HG03575 (cell line): ENCODE measurements around the gene SZT2.

Experiments used
- ATAC-seq: cut with Tn5 transposase; IDR thresholded peaks from one replicate; pipeline ENCODE4 v1.9.1; 2021; ENCODE audit not compliant: unreplicated experiment, insufficient number of reproducible peaks, low FRiP score; ENCODE audit errors: extremely low read depth

Gene SZT2

DNA sequence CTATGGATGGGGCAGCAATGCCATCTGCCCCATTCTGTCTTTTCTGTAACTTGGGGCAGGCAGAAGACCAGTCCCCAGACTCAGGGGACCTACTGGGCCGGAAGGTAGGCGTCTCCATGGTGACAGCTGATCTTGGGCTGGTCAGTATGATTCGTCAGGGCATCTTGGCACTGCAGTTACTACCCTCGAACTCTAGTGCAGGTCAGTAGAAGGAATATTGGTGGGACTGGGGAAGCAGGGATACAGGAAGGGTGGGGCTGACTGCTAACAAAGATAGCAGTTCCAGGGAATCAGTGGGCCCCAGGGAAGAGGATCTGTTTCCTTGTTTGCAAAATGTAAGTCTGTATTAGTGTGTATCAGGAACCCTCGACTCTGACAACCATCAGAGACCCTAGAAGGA is 26.2 kb downstream of the SZT2 start:
- ATAC-seq: no peak

DNA sequence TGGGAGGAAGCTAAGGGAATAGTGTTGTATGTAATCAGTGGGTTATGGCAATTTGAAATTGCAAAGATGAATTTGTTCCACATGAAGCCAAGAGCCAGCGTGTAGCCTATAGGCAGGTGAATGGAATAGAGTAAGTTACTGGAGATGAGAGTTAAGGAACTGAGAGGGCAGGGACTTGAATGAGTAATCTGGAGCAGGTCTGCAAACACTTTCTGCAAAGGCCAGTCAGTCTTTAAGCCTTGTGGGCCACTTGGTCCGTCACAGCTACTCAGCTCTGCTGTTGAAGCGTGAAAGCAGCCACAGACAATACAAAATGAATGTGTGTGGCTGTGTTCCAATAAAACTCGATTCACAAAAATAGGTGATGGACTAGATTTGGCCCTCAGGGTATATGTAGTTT is 29.2 kb downstream of the SZT2 start:
- no peak for ATAC-seq

DNA sequence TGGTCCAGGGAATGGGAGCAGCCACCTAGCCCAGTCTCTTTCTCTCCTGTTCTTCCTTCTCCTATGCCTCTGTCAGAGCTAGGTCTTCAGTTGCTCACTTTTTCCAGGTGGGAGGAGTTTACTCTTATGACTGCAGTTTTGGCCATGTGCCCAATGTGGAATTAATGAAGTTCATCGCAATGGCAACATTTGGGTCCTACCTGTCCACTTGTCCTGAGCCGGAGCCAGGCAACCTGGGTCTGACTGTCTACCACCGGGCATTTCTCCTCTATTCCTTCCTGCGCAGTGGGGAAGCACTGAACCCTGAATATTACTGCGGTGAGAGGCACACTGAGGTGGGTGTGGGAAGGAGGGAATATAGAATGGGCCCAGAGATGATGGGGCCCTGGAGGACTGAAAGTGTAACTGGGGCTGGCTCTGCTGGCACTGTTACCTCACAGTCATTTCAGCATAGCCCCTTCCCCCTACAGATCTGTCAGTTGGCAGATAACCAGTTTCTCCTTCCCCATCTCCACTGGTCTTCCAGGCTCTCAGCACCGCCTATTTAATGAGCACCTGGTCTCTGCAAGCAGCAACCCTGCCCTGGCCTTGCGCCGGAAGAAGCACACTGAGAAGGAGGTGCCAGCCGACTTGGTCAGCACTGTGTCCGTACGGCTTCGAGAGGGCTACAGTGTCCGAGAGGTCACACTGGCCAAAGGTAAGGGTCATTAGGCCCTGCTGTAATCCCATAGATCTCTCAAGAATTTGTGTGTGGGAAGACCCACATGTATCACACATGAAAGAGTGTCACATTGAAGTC is 30.1 kb downstream of the SZT2 start:
- ATAC-seq: no peak

- ATAC-seq: no peak
These were observed 31.2 kb downstream of the SZT2 start for GRCh38 chr1:43420874-43421273.

DNA sequence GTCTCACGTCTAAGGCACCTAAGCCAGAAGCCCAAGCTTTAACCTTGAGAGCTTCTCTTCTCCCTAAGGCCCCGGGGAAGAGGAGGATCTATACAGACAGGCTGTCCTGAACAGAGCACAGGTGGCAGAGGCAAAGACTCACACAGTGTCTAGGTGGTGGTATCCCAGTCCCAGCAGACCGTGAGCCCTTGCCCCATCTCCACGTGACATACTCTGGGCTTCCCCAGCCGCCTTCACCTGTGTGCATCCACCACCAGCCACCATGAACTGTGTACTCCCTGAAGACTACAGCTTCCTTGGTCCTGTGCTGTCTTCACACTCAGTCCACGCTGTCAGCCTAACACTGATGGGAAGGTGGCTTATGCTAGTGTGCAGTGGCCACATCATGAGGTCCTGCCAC is 31.7 kb downstream of the SZT2 start:
- no peak for ATAC-seq

- ATAC-seq: no peak
These were observed 32.5 kb downstream of the SZT2 start for GRCh38 chr1:43421976-43422750.

DNA sequence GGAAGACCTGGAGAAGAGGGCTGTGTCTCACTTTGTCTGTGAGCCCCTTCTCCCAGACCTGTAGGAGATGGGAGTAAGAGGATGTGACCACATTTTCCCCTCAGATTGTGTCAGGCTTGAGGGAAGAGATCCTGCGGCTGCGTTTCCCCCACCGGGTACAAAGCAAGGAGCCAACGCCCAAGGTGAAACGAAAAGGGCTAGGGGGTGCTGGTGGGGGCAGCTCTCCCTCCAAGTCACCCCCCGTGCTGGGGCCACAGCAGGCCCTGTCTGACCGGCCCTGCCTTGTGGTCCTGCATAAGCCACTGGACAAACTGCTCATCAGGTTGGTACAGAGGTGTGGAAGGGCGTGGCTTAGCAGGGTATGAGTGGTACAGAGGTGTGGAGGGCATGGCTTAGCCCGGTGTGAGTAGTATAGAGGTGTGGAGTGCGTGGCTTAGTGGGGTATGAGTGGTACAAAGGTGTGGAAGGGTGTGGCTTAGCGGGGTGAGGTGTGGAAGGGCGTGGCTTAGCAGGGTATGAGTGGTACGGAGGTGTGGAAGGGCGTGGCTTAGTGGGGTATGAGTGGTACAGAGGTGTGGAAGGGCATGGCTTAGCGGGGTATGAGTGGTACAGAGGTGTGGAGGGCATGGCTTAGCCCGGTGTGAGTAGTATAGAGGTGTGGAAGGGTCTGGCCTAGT is 33.4 kb downstream of the SZT2 start:
- no peak for ATAC-seq

DNA sequence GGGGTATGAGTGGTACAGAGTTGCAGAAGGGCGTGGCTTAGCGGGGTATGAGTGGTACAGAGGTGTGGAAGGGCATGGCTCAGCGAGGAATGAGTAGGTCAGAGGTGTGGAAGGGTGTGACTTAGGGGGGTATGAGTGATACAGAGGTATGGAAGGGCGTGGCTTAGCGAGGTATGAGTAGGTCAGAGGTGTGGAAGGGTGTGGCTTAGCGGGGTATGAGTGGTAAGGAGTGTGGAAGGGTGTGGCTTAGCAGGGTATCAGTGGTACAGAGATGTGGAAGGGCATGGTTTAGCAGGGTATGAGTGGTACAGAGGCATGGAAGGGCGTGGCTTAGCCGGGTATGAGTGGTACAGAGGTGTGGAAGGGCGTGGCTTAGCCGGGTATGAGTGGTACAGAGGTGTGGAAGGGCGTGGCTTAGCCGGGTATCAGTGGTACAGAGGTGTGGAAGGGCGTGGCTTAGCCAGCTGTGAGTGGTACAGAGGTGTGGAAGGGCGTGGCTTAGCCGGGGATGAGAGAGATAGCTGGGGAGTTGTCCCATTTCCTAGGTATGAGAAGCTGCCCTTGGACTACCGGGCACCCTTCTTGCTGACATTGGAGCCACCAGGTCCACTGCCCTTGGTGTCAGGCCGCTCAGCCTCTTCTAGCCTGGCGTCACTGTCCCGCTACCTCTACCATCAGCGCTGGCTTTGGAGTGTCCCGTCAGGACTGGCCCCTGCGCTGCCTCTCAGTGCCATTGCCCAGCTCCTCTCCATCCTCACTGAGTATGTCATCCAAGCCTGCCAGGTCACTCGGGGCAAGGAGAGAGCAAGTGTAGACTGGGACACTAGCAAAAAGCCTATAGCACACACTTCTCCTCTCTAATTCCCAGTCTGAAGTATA is 34.2 kb downstream of the SZT2 start:
- ATAC-seq: no peak

DNA sequence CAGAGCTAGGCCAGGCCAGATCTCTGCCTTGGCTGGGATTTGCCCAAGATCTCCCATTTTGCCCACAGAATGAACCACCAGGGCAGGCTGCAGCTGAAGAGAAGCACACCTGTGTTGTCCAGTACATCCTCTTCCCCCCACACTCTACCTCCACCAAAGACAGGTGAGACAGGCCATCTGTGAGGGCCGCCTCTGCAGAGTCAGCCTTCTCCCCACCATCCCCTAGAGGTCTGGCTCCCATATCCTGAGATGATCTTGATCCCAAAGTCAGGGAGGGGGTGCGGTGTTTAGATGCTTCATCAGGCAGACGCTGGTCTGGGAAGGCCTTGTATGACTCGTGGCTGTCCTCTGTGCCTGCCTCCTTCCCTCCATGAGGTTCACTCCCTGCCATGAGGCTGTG is 35.3 kb downstream of the SZT2 start:
- no peak for ATAC-seq

DNA sequence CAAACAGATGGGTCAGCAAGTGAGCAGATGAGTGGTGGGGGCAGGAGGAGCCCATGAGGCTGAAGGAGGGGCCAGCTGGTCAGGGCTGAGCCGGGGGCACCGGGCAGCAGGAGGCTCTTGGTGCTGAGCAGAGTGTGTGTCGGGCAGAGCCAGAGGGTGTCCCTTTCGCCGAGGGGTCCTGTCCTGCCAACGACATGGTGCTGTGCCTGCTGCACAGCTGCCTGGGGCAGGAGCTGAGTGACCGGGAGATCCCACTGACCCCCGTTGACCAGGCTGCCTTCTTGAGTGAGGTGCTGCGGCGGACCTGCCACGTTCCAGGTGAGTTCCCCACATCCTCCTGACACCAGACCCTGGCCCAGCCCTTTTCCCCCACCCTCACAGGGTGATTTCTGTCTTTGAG is 36.5 kb downstream of the SZT2 start:
- ATAC-seq: no peak

DNA sequence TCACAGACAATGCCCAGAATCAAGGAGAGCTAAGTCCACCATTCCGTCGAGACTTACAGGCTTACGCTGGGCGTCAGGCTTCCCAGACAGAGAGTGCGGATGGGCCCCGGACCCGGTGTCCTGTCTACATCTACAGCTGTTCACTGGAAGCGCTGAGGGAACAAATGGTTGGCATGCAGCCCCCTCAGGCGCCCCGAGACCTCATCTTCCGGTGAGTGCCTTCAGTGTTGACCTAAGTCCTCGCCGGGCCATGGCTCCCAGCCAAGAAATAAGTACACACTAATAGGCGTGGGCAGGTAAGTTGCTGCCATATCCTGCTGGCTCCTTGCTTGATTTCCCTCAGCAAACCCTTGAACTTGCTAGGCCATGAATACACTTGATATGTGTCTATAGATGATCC is 37.8 kb downstream of the SZT2 start:
- ATAC-seq: no peak

GRCh38 chr1:43427941-43428340 is 38.2 kb downstream of the SZT2 start:
- no peak for ATAC-seq

DNA sequence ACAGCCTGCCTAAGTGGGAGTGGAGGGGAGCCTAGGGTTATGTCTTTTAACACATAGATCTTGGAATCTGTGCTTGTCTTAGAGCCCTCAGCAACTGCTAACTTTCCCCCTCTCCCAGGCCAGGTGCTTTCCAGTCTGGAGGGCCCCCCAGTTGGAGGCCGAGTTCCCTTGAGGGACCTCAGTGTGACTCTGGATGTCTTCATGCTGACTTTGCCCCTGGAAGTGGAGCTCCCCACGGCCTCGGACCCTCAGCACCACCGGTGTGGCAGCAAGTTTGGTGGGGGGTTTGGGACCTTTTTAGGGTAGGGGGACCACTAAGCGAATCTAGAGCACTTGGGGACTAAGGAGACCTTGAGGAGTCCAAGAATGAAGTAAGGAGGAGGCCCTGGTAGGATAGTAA is 41.1 kb downstream of the SZT2 start:
- ATAC-seq: no peak

GRCh38 chr1:43431676-43432075 is 42.0 kb downstream of the SZT2 start:
- no peak for ATAC-seq

DNA sequence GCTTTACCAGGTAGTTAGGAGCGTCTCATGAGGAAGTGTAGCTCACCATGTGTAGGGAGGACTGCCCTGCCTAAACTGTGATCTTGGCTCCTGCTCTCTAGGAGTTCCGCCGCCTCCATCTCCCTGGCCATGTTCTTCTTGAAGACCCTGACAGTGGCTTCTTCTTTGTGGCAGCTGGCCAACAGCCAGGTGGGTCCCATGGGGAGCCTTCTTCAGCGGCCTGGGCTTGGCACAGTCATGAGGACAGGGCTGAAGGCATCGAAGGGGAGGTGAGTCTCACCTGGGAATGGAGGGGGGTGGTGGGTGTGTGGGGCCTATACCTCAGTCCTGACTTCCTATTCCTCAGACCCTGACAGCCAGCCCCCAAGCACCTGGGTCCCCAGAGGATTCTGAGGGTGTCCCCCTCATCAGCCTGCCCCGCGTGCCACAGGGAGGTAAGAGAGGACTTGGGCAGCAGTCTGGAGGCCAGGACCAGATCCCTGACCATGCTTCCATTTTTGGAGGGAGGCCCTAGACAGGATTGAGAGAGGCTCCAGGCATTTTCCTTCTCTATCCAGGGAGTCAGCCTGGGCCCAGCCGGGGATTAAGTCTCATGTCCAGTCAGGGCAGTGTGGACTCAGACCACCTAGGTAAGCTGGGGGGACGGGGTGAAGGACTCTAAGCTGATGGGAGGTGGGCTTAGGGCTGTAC is 42.6 kb downstream of the SZT2 start:
- no peak for ATAC-seq

DNA sequence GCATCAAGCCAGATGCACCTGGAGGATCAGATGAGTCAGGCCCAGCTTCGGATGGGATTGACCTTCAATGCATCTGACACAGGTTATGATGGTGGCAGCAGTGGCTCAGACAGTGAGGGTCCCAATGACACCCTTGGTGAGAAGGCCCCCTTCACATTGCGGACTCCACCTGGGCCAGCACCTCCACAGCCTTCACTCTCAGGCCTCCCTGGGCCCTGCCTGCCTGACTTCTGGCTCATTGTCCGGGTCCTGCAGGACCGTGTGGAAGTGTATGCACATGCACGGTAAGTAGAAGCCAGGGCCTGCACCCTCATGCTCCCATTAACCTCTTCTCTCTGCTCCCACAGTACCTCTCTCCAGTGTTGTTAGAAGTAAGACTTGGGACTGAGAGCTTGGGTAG is 43.2 kb downstream of the SZT2 start:
- ATAC-seq: no peak

DNA sequence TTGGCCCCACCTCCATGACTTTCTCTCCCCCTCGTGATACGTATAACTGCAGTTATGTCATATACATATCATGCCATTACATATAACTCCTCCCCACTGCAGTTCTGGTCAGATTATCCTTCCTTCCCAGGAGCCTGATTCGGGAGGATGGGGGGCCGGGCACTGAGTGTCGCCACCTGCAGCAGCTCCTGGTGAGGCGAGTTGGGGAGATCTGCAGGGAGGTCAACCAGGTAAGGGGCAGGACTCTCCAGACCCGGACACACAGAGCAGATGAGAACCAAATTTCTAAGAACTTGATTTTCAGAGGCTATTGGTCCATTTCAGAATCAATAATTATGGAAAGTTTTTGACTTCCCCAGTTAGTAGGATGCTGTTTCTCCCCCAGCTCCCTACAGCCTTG is 44.6 kb downstream of the SZT2 start:
- ATAC-seq: no peak
